K562 (cell line): ENCODE measurements around the gene B3GAT3. TPM values are rescaled to one million over a fixed set of nuclear protein-coding genes. Genes with fewer than 3 reads are reported as not detected.

ENCODE experiments used
- DEAF1 ChIP-seq: fragments of 450-650 bp; formaldehyde crosslinking; IDR thresholded peaks from 2 replicates; pipeline ENCODE4 v1.4.0; 2020; ENCODE audit warnings: mild to moderate bottlenecking, moderate library complexity
- EP400 ChIP-seq: fragments of 450-650 bp; IDR thresholded peaks from 2 replicates; pipeline ENCODE4 v1.6.1; 2017; ENCODE audit warnings: antibody characterized with exemption, mild to moderate bottlenecking, moderate library complexity
- ESRRA ChIP-seq: fragments of 450-650 bp; IDR thresholded peaks from 2 replicates; pipeline ENCODE4 v1.6.1; 2014; ENCODE audit warnings: low read depth, mild to moderate bottlenecking, moderate library complexity, borderline replicate concordance
- HDGF ChIP-seq: fragments of 450-650 bp; IDR thresholded peaks from 2 replicates; pipeline ENCODE4 v1.6.1; 2016
- NR2C1 ChIP-seq, 2 experiments: fragments of 450-650 bp; IDR thresholded peaks; 2 replicates each; pipeline ENCODE4 v1.6.1; 2017; ENCODE audit warnings: mild to moderate bottlenecking in 2 of 2, antibody characterized with exemption in 1 of 2, inconsistent platforms in 1 of 2, missing compliant biosample characterization in 1 of 2, missing genetic modification characterization in 1 of 2
- NR4A1 ChIP-seq, 2 experiments: fragments of 250-450 bp in 1 of 2; fragments of 450-650 bp in 1 of 2; sonication (Bioruptor Pico) in 1 of 2; IDR thresholded peaks; 2 replicates each; pipeline versions ENCODE4 v1.4.0 to v1.6.1; 2016 to 2020; ENCODE audit warnings: mild to moderate bottlenecking in 2 of 2, missing compliant biosample characterization in 1 of 2, missing genetic modification characterization in 1 of 2, moderate library complexity in 1 of 2
- RCOR1 ChIP-seq, 2 experiments: IDR thresholded peaks; 2 replicates each; pipeline ENCODE4 v1.6.1; 2012; ENCODE audit warnings: low read depth in 2 of 2, low read length in 2 of 2, borderline replicate concordance in 1 of 2, improper control_type of control experiment in 1 of 2
- XRCC5 ChIP-seq: fragments of 200-400 bp; formaldehyde crosslinking; IDR thresholded peaks from 2 replicates; pipeline ENCODE4 v1.6.1; 2017; ENCODE audit warnings: low read depth, mild to moderate bottlenecking, low read length
- YY1 ChIP-seq, 3 experiments: IDR thresholded peaks; 2 replicates each; pipeline ENCODE4 v1.6.1; 2011; ENCODE audit warnings: low read length in 2 of 3, mild to moderate bottlenecking in 2 of 3, moderate library complexity in 2 of 3, borderline replicate concordance in 1 of 3, control low read depth in 1 of 3, low read depth in 1 of 3; ENCODE audit not compliant: insufficient read depth in 3 of 3, insufficient replicate concordance in 2 of 3, control insufficient read depth in 1 of 3, insufficient read length in 1 of 3; ENCODE audit errors: extremely low read depth in 1 of 3
- ZEB2 ChIP-seq: fragments of 450-650 bp; IDR thresholded peaks from 2 replicates; pipeline ENCODE4 v1.6.1; 2016
- ZNF785 ChIP-seq: fragments of 250-450 bp; sonication (Bioruptor Pico); IDR thresholded peaks from 2 replicates; pipeline ENCODE4 v1.4.0; 2020; ENCODE audit warnings: mild to moderate bottlenecking
- polyA plus RNA-seq, 8 experiments: library from polyadenylated mRNA; depleted of rRNA in 4 of 8; stranded (reverse) in 5 of 8; unstranded in 3 of 8; fragments of >200 nt; fragmentation: Nextera tagmentation in 2 of 8; fragmentation: Illumina TruSeq in 1 of 8; extraction: Ambion mirVana in 2 of 8; extraction: Trizol in 1 of 8; gene quantifications; 2 replicates each; pipeline versions ENCODE4 v1.2.1 to v1.2.3, GENCODE V29; 2011 to 2014; ENCODE audit warnings: inconsistent platforms in 1 of 8, missing spikeins in 1 of 8
- total RNA-seq, 7 experiments: library from RNA; depleted of rRNA in 6 of 7; stranded (reverse); fragments of >200 nt in 6 of 7; fragmentation: Illumina TruSeq in 2 of 7; extraction: Trizol in 2 of 7; gene quantifications; 2 replicates each; pipeline versions ENCODE4 v1.2.1 to v1.2.3, GENCODE V29; 2011 to 2021; ENCODE audit warnings: low replicate concordance in 1 of 7
- TF ChIP-seq, protein P1 (sequence below): IDR thresholded peaks from 2 replicates; pipeline ENCODE4 v1.6.1; 2011; ENCODE audit warnings: borderline replicate concordance, low read depth, mild to moderate bottlenecking, moderate library complexity, low read length; ENCODE audit not compliant: insufficient read depth, poor library complexity, severe bottlenecking
- TF ChIP-seq, protein P2 (sequence below), 2 experiments: fragments of 450-650 bp; conservative IDR thresholded peaks; 2 replicates each; pipeline ENCODE4 v1.6.1; 2017; ENCODE audit warnings: mild to moderate bottlenecking in 2 of 2, moderate library complexity in 2 of 2

B3GAT3 gene
- total and polyA plus RNA-seq, 9 of the 15 experiments (the other 6 are each of a cell fraction or from before 2014, with no cell fraction given), result 0.30 to 64.0 (median 21.4) TPM

DNA sequence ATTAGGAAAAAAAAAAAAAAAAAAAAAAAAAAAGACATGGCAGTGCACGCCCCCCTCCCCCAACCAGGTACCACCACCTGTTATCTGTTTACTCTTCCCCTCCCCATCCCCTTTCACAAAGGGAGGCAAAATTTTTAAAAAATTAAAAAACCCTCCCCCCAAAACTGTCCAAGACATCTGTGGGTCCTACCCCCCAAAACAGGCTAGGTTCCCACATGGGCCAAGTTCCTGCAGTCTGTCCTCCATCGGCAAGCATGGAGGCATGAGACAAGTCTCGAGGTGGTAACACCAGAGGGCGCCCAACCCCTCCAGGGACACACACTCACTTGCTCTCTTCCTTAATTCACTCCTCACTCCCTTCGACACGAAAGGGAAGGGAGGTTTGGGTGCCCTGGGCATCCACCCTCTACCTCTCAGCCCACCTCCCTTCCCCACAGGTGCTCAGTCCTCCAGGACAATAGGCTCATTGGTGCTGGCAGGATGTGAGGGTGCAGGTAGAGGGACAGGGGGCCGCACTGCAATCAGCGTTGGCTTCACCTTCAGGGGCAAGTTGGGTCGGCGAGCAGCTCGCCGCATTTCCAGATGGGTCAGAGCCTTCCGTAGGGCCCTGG lies 28.2 kb downstream of the B3GAT3 start (continued):
- TF ChIP-seq DEAF1 (0 out of 2 replicates have a peak, but pooled peaks have one; percentile 15), XRCC5 (no peak), RCOR1 (IDR thresholded peaks at IDR 0.05; ENCODE audit: borderline replicate concordance in 1 of 2, low read depth in 2 of 2, low read length in 2 of 2) (peak in 1 of 2 experiments; percentile 48; a peak in 1 of 4 replicates), EP400 (peak; percentile 24; the same call in 1 of the 2 replicates), NR4A1 (CRISPR knock-in tag; IDR thresholded peaks at IDR 0.05) (no peak), NR4A1 (tag; IDR thresholded peaks at IDR 0.05) (no peak), YY1 (IDR thresholded peaks at IDR 0.05; ENCODE audit: borderline replicate concordance in 1 of 3, control insufficient read depth in 1 of 3, extremely low read depth in 1 of 3, insufficient read depth in 3 of 3, insufficient read length in 1 of 3, insufficient replicate concordance in 2 of 3, low read depth in 1 of 3, low read length in 2 of 3) (peak in 2 of 3 experiments; percentile 66 to 85), ESRRA (0 out of 2 replicates have a peak, but pooled peaks have one; percentile 18), HDGF (peak; percentile 77; the same call in 1 of the 2 replicates), ZEB2 (peak; percentile 71; the same call in 1 of the 2 replicates), NR2C1 (IDR thresholded peaks at IDR 0.05) (no peak), NR2C1 (tag; IDR thresholded peaks at IDR 0.05) (no peak), ZNF785 (CRISPR knock-in tag) (no peak)
- TF ChIP-seq, protein P1, sequence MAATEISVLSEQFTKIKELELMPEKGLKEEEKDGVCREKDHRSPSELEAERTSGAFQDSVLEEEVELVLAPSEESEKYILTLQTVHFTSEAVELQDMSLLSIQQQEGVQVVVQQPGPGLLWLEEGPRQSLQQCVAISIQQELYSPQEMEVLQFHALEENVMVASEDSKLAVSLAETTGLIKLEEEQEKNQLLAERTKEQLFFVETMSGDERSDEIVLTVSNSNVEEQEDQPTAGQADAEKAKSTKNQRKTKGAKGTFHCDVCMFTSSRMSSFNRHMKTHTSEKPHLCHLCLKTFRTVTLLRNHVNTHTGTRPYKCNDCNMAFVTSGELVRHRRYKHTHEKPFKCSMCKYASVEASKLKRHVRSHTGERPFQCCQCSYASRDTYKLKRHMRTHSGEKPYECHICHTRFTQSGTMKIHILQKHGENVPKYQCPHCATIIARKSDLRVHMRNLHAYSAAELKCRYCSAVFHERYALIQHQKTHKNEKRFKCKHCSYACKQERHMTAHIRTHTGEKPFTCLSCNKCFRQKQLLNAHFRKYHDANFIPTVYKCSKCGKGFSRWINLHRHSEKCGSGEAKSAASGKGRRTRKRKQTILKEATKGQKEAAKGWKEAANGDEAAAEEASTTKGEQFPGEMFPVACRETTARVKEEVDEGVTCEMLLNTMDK, result peak; percentile 67
- TF ChIP-seq, protein P2, sequence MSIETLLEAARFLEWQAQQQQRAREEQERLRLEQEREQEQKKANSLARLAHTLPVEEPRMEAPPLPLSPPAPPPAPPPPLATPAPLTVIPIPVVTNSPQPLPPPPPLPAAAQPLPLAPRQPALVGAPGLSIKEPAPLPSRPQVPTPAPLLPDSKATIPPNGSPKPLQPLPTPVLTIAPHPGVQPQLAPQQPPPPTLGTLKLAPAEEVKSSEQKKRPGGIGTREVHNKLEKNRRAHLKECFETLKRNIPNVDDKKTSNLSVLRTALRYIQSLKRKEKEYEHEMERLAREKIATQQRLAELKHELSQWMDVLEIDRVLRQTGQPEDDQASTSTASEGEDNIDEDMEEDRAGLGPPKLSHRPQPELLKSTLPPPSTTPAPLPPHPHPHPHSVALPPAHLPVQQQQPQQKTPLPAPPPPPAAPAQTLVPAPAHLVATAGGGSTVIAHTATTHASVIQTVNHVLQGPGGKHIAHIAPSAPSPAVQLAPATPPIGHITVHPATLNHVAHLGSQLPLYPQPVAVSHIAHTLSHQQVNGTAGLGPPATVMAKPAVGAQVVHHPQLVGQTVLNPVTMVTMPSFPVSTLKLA (conservative IDR thresholded peaks at IDR 0.05), result peak; percentile 26 to 67; a peak in 3 of 4 replicates
- TF ChIP-seq, all 486 proteins: peak for 42
